Natural killer cell treated with Interleukin-12 subunit alpha and Interleukin-12 subunit beta and Interleukin-15 and Interleukin-18, amount 100 ng/mL, for 72 hours (primary cell): ENCODE measurements around the gene HAVCR2. TPM values are rescaled to one million over a fixed set of nuclear protein-coding genes. Genes with fewer than 3 reads are reported as not detected.
"Not testable (repeated sequence)": the region's sequence is repeated elsewhere in the genome, so short reads cannot be mapped to it uniquely, and the experiment has no call there.

Source experiments
- ATAC-seq, 2 donors: fragments of 150-1000 bp; cut with Tn5 transposase in 1 of 2; sonication (Bioruptor Pico), chemical (Tn5 transposase) in 1 of 2; 2 replicates each; pipeline ENCODE4 v1.10.0; 2021
- DNase-seq: peaks from one replicate; pipeline ENCODE4 v3.0.0; 2022; ENCODE audit warnings: low spot score
- H3K27ac Mint-ChIP-seq, 2 donors: 1 replicate in 1 of 2; 2 replicates in 1 of 2; pipeline ENCODE4 v1.8.0; 2022; ENCODE audit warnings: mixed read lengths in 2 of 2, mild to moderate bottlenecking in 1 of 2, moderate library complexity in 1 of 2
- H3K27me3 Mint-ChIP-seq, 2 donors: 1 replicate in 1 of 2; 2 replicates in 1 of 2; pipeline ENCODE4 v1.8.0; 2022; ENCODE audit warnings: mixed read lengths in 2 of 2
- H3K36me3 Mint-ChIP-seq: one replicate; pipeline ENCODE4 v1.8.0; 2022; ENCODE audit warnings: mixed read lengths
- H3K4me1 Mint-ChIP-seq, 2 donors: 1 replicate in 1 of 2; 2 replicates in 1 of 2; pipeline ENCODE4 v1.8.0; 2022; ENCODE audit warnings: low read depth in 2 of 2, mixed read lengths in 2 of 2, mild to moderate bottlenecking in 1 of 2
- H3K4me3 Mint-ChIP-seq: one replicate; pipeline ENCODE4 v1.8.0; 2022; ENCODE audit warnings: mixed read lengths
- H3K9me3 Mint-ChIP-seq: 2 replicates; pipeline ENCODE4 v1.8.0; 2022; ENCODE audit warnings: mixed read lengths
- total RNA-seq, 2 donors: library from RNA; stranded (reverse); gene quantifications; one replicate each; pipeline ENCODE4 v1.2.3, GENCODE V29; 2022

HAVCR2 gene
- total RNA-seq, 2 donors from 2014 or later: 378 to 721 TPM

DNA sequence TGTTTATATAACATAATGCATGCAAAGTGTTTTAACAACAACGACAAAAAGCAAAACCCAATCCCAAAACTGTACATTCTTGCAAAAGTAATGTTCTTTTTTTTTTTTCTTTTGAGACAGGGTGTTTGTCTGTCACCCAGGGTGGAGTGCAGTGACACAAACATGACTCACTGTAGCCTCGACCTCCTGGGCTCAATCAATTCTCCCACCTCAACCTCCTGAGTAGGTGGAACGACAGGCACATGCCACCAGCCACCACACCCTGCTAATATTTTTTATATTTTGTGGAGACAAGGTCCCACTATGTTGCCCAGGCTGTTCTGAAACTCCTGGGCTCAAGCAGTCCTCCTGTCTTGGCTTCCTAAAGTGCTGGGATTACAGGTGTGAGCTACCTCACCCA is 36.3 kb downstream of the HAVCR2 start:
- Mint-ChIP-seq H3K4me1 (peaks cover 43 to 44% of the 10 kb centered on the region in 2 donors), H3K4me3 (peak overlapping the region; percentile 26), H3K27me3 (no peaks in the 10 kb centered on the region), H3K9me3 (no peaks in the 10 kb centered on the region), H3K27ac (peak overlapping the region; percentile 13 to 38), H3K36me3 (peaks cover 7% of the 10 kb centered on the region)
- no peak for DNase-seq
- peak; percentile 56 to 66 for ATAC-seq

- Mint-ChIP-seq H3K27me3 (no peaks in the 10 kb centered on the region), H3K27ac (no peak overlapping the region), H3K4me1 (peaks cover 27 to 40% of the 10 kb centered on the region in 2 donors), H3K36me3 (peaks cover under 1% of the 10 kb centered on the region), H3K4me3 (no peak overlapping the region), H3K9me3 (no peaks in the 10 kb centered on the region)
- ATAC-seq (no peak), DNase-seq (no peak)
Observed at GRCh38 chr5:157069949-157070348, 38.9 kb downstream of the HAVCR2 start.

GRCh38 chr5:157068785-157069184 is 40.1 kb downstream of the HAVCR2 start:
- H3K27me3 Mint-ChIP-seq: no peaks in the 10 kb centered on the region
- no peaks in the 10 kb centered on the region for H3K9me3 Mint-ChIP-seq
- no peak for ATAC-seq
- no peak for DNase-seq
- peak overlapping the region in 1 of 2 donors; percentile 81 for H3K27ac Mint-ChIP-seq
- no peak overlapping the region for H3K4me3 Mint-ChIP-seq
- no peaks in the 10 kb centered on the region for H3K36me3 Mint-ChIP-seq
- peaks cover 18 to 37% of the 10 kb centered on the region in 2 donors for H3K4me1 Mint-ChIP-seq

DNA sequence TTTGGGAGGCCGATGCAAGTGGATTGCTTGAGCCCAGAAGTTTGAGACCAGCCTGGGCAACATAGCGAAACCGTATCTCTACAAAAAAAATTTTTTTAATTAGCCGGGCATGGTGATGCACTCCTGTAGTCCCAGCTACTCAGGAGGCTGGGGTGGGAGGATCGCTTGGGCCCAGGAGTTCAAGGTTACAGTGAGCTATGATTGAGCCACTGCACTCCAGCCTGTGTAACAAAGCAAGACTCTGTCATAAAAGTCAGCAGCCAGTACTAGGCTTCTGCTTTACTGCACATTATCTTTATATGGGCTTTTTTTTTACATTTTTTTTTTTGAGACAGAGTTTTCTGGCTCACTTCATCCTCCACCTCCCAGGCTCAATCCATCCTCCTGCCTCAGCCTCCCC is 40.5 kb downstream of the HAVCR2 start:
- Mint-ChIP-seq H3K27ac (no peak overlapping the region), H3K4me3 (no peak overlapping the region), H3K27me3 (no peaks in the 10 kb centered on the region), H3K36me3 (no peaks in the 10 kb centered on the region), H3K4me1 (peaks cover 14 to 37% of the 10 kb centered on the region in 2 donors), H3K9me3 (no peaks in the 10 kb centered on the region)
- ATAC-seq (no peak), DNase-seq (no peak)

GRCh38 chr5:157067005-157067404 is 41.8 kb downstream of the HAVCR2 start:
- peak overlapping the region in 1 of 2 donors; percentile 69 for H3K27ac Mint-ChIP-seq

DNA sequence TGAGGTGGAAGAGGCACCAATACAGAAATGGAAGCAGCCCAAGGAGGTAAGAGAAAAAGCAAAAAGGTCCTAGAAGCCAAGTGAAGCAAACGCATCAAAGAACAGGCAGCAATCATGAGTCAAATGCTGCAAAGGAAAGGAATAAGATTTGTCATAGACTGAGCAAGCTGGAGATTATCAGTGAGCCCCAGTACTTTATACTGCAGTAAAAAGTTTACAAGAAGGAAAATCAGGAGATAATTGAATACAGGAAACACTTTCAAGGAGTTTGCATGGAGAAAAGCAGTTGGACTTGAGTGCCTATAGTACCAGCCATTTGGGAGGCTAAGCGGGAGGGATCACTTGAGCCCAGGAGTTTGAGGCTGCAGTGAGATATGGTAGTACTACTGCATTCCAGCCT is 42.8 kb downstream of the HAVCR2 start:
- no peak for ATAC-seq
- peaks cover 5 to 25% of the 10 kb centered on the region in 2 donors for H3K4me1 Mint-ChIP-seq
- H3K27ac Mint-ChIP-seq: peak overlapping the region in 1 of 2 donors; percentile 69
- H3K4me3 Mint-ChIP-seq: no peak overlapping the region
- H3K9me3 Mint-ChIP-seq: no peaks in the 10 kb centered on the region
- no peaks in the 10 kb centered on the region for H3K36me3 Mint-ChIP-seq
- DNase-seq: no peak
- no peaks in the 10 kb centered on the region for H3K27me3 Mint-ChIP-seq

More at GRCh38 chr5:157067005-157067404, 41.8 kb downstream of the HAVCR2 start:
- no peak for ATAC-seq
- Mint-ChIP-seq H3K27me3 (no peaks in the 10 kb centered on the region), H3K4me3 (no peak overlapping the region), H3K36me3 (no peaks in the 10 kb centered on the region), H3K4me1 (peaks cover 5 to 29% of the 10 kb centered on the region in 2 donors), H3K9me3 (no peaks in the 10 kb centered on the region)
- no peak for DNase-seq

GRCh38 chr5:157063776-157064430 is 44.9 kb downstream of the HAVCR2 start:
- no peaks in the 10 kb centered on the region for H3K27me3 Mint-ChIP-seq
- H3K9me3 Mint-ChIP-seq: no peaks in the 10 kb centered on the region
- ATAC-seq (no peak), DNase-seq (no peak)
- peak overlapping the region in 1 of 2 donors; percentile 46 for H3K27ac Mint-ChIP-seq
- no peaks in the 10 kb centered on the region for H3K36me3 Mint-ChIP-seq
- H3K4me3 Mint-ChIP-seq: no peak overlapping the region
- peaks cover under 1 to 16% of the 10 kb centered on the region in 2 donors for H3K4me1 Mint-ChIP-seq

DNA sequence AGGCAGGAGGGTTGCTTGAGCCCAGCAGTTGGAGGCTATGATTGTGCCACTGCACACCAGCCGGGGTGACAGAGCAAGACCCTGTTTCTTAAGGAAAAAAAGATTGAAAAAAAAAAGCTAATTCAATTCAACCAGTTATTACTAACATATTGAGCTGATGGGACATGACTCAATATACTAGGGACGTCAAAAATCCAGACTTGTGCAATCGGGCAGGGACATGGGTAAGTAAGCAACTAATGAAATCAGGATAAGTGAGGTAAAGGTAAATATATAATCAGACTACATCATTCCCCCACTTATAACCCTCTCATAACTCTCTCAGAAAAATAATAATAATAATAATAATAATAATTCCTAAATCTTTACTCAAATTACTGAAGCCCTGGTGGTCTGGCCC is 49.0 kb downstream of the HAVCR2 start:
- no peak for DNase-seq
- Mint-ChIP-seq H3K4me3 (no peak overlapping the region), H3K27me3 (no peaks in the 10 kb centered on the region), H3K27ac (no peak overlapping the region), H3K4me1 (peaks cover 4 to 11% of the 10 kb centered on the region in 2 donors), H3K36me3 (no peaks in the 10 kb centered on the region), H3K9me3 (no peaks in the 10 kb centered on the region)
- ATAC-seq: no peak

- Mint-ChIP-seq H3K9me3 (no peaks in the 10 kb centered on the region), H3K4me1 (peaks cover 4 to 10% of the 10 kb centered on the region in 2 donors), H3K4me3 (no peak within 1 kb of the TSS), H3K27ac (peak within 1 kb of the TSS in 1 of 2 donors; percentile 39), H3K27me3 (no peaks in the 10 kb centered on the region), H3K36me3 (no peaks in the 10 kb centered on the region)
- ATAC-seq (no peak), DNase-seq (no peak)
Observed at GRCh38 chr5:157059093-157059539, 49.7 kb downstream of the HAVCR2 start, which contains the start of gene HAVCR1. Gene HAVCR1, minus strand, starts transcription at chr5:157059116. Its CDS starts 1,173 bp downstream, at chr5:157057943.

DNA sequence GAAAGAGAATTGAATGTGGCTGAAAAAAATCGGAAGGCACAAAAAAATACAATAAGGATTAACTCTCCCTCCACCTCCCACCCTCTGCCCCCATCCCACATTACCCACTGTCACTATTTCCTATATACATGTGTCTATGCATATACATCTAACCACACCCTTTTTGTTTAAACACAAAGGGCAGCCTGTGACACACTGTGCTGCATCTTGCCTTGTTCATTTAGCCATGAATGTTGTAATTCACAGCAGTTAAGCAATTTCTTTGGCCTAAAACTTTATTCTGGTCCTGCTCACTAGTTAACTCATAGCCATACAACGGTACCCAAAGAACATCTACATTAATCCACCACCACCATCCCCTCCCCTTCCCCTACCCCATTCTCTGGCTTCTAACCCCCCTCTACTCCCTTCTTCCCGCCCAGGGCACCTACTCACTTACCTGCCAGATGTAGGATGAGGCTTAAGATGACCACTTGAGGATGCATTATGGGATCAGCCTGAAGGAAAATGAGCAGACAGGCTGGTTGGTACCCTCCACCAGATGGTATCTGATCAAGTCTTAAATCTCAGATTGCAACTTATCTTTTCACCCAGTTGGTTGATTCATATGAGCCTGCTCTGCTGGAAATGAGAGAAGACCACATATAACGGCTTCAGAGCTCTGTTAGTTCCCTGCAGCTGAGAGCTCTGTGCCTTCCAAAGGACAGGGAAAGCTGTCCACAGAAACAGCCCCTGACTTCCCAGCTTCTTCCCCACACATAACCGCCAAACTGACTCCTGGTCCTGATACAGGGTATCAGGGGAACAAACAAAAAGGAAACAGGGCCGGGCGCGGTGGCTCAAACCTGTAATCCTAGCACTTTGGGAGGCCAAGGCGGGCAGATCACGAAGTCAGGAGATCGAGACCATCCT is 51.1 kb downstream of the HAVCR2 start:
- Mint-ChIP-seq H3K9me3 (no peaks in the 10 kb centered on the region), H3K36me3 (no peaks in the 10 kb centered on the region), H3K4me1 (peaks cover 4% of the 10 kb centered on the region in 2 donors), H3K4me3 (no peak overlapping the region), H3K27me3 (no peaks in the 10 kb centered on the region), H3K27ac (peak overlapping the region in 1 of 2 donors; percentile 39)
- DNase-seq: no peak
- ATAC-seq: peak in 1 of 2 donors; percentile 55

DNA sequence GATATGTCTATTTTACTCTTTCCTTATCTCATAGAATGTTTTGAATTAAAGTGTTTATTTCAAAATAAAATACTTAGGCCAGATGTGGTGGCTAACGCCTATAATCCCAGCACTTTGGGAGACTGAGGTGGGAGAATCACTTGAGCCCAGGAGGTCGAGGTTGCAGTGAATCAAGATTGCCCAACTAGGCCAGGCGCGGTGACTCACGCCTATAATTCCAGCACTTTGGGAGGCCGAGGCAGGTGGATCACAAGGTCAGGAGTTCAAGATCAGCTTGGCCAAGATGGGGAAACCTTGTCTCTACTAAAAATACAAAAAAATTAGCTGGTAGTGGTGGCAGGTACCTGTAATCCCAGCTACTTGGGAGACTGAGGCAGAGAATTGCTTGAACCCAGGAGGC is 52.0 kb downstream of the HAVCR2 start:
- ATAC-seq, H3K36me3 Mint-ChIP-seq, DNase-seq, H3K4me3 Mint-ChIP-seq, H3K27me3 Mint-ChIP-seq, H3K4me1 Mint-ChIP-seq, H3K27ac Mint-ChIP-seq, H3K9me3 Mint-ChIP-seq: not testable (repeated sequence)

- ATAC-seq: no peak
- H3K36me3 Mint-ChIP-seq: peaks cover 39% of the 10 kb centered on the region
- peak overlapping the region in 1 of 2 donors; percentile 36 for H3K27ac Mint-ChIP-seq
- peaks cover 16 to 17% of the 10 kb centered on the region in 2 donors for H3K4me1 Mint-ChIP-seq
- H3K9me3 Mint-ChIP-seq: no peaks in the 10 kb centered on the region
- H3K27me3 Mint-ChIP-seq: no peaks in the 10 kb centered on the region
- DNase-seq: no peak
- no peak overlapping the region for H3K4me3 Mint-ChIP-seq
Observed at GRCh38 chr5:157051604-157052245, 57.1 kb downstream of the HAVCR2 start.

DNA sequence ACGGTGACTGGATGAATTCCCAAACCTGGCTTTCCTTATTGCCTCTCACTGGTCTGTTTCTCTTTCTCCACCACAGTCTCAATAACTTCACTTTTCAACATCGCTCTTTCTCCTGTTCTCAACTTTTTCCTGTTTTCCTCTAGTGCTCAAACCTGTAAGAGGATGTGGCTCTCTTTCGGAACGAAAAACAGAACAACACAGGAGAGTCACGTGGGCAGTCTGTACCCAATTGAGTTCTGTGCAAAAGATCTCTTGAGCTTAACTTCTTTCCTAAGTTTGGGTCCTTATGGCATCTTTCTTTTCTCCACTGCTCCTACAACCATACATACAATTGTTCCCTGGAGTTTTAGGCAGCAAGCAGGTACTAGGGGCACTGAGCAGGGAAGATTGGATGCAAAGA is 58.8 kb downstream of the HAVCR2 start:
- Mint-ChIP-seq H3K36me3 (peaks cover 43% of the 10 kb centered on the region), H3K4me3 (peak overlapping the region; percentile 32), H3K9me3 (no peaks in the 10 kb centered on the region), H3K27ac (peak overlapping the region in 1 of 2 donors; percentile 11), H3K4me1 (peaks cover 22% of the 10 kb centered on the region in 2 donors), H3K27me3 (no peaks in the 10 kb centered on the region)
- ATAC-seq (no peak), DNase-seq (no peak)
